HepG2 (cell line): ENCODE measurements around the gene CLDN15. TPM values are rescaled to one million over a fixed set of nuclear protein-coding genes. Genes with fewer than 3 reads are reported as not detected.

ENCODE experiments used
- AGO1 ChIP-seq: fragments of 200-400 bp; formaldehyde crosslinking; IDR thresholded peaks from 2 replicates; pipeline ENCODE4 v1.6.1; 2017; ENCODE audit warnings: mild to moderate bottlenecking, low read depth, low read length, moderate library complexity; ENCODE audit not compliant: poor library complexity, severe bottlenecking
- AHDC1 ChIP-seq: sonication (generic); formaldehyde crosslinking; IDR thresholded peaks from 2 replicates; pipeline ENCODE4 v1.5.1; 2020; ENCODE audit warnings: mild to moderate bottlenecking, missing genetic modification reagents, borderline replicate concordance
- HDAC6 ChIP-seq: fragments of 200-600 bp; sonication (generic); IDR thresholded peaks from 2 replicates; pipeline ENCODE4 v1.7.0; 2017; ENCODE audit warnings: mild to moderate bottlenecking, antibody characterized with exemption, low read length, low read depth
- MYNN ChIP-seq: sonication (generic); formaldehyde crosslinking; IDR thresholded peaks from 2 replicates; pipeline ENCODE4 v1.4.0; 2020; ENCODE audit warnings: mild to moderate bottlenecking, low read depth, missing genetic modification reagents
- RBM39 ChIP-seq: fragments of 200-400 bp; formaldehyde crosslinking; IDR thresholded peaks from one replicate; pipeline ENCODE4 v1.6.1; 2018; ENCODE audit warnings: antibody characterized with exemption, mild to moderate bottlenecking, low read depth, low read length; ENCODE audit not compliant: poor library complexity, severe bottlenecking
- TRIM24 ChIP-seq: sonication (generic); formaldehyde crosslinking; IDR thresholded peaks from 2 replicates; pipeline ENCODE4 v1.8.0; 2022; ENCODE audit warnings: mild to moderate bottlenecking, missing genetic modification reagents
- ZBTB40 ChIP-seq, 2 experiments: fragments of 450-650 bp in 1 of 2; sonication (generic) in 1 of 2; formaldehyde crosslinking in 1 of 2; IDR thresholded peaks; 2 replicates each; pipeline versions ENCODE4 v1.6.1 to v1.8.0; 2016 to 2022; ENCODE audit warnings: antibody characterized with exemption in 1 of 2, mild to moderate bottlenecking in 1 of 2, missing genetic modification reagents in 1 of 2
- ZNF333 ChIP-seq: sonication (generic); formaldehyde crosslinking; IDR thresholded peaks from 2 replicates; pipeline ENCODE4 v1.4.0; 2020; ENCODE audit warnings: mild to moderate bottlenecking, missing genetic modification reagents, borderline replicate concordance
- ZNF607 ChIP-seq: sonication (generic); formaldehyde crosslinking; IDR thresholded peaks from 2 replicates; pipeline ENCODE4 v1.5.1; 2020; ENCODE audit warnings: missing genetic modification reagents, mild to moderate bottlenecking, borderline replicate concordance
- polyA plus RNA-seq, 8 experiments: library from polyadenylated mRNA; depleted of rRNA in 3 of 8; stranded (reverse) in 7 of 8; unstranded in 1 of 8; fragments of >200 nt; fragmentation: Illumina TruSeq in 4 of 8; extraction: Trizol in 4 of 8; gene quantifications; 2 replicates each; pipeline versions ENCODE4 v1.2.1 to v1.2.3, GENCODE V29; 2011 to 2016; ENCODE audit warnings: low read depth in 4 of 8, missing spikeins in 1 of 8, mixed read lengths in 1 of 8; ENCODE audit not compliant: insufficient read depth in 1 of 8
- total RNA-seq, 5 experiments: library from RNA; depleted of rRNA; stranded (reverse); fragments of >200 nt; fragmentation: Illumina TruSeq; extraction: Trizol; gene quantifications; 2 replicates each; pipeline ENCODE4 v1.2.3, GENCODE V29; 2016; ENCODE audit warnings: low read depth in 1 of 5
- TF ChIP-seq, protein P1 (sequence below): sonication (generic); formaldehyde crosslinking; conservative IDR thresholded peaks from 2 replicates; pipeline ENCODE4 v1.8.0; 2022; ENCODE audit warnings: missing genetic modification reagents

CLDN15 gene
- total and polyA plus RNA-seq, 2 of the 13 experiments (the other 11 are each of a cell fraction or from before 2014, with no cell fraction given), result 7.1 to 17.8 TPM

GRCh38 chr7:101251871-101252659 is 14.5 kb upstream of the CLDN15 start (continued):
- no peak for TF ChIP-seq ZBTB40 (IDR thresholded peaks at IDR 0.05)
- TF ChIP-seq ZBTB40 (CRISPR knock-in tag; IDR thresholded peaks at IDR 0.05), result peak; percentile 54; the same call in 1 of the 2 replicates
- TF ChIP-seq MYNN (CRISPR knock-in tag), result no peak
- TF ChIP-seq TRIM24, result no peak
- TF ChIP-seq ZNF607 (CRISPR knock-in tag), result no peak
- TF ChIP-seq AHDC1 (CRISPR knock-in tag), result no peak
- TF ChIP-seq, protein P1, sequence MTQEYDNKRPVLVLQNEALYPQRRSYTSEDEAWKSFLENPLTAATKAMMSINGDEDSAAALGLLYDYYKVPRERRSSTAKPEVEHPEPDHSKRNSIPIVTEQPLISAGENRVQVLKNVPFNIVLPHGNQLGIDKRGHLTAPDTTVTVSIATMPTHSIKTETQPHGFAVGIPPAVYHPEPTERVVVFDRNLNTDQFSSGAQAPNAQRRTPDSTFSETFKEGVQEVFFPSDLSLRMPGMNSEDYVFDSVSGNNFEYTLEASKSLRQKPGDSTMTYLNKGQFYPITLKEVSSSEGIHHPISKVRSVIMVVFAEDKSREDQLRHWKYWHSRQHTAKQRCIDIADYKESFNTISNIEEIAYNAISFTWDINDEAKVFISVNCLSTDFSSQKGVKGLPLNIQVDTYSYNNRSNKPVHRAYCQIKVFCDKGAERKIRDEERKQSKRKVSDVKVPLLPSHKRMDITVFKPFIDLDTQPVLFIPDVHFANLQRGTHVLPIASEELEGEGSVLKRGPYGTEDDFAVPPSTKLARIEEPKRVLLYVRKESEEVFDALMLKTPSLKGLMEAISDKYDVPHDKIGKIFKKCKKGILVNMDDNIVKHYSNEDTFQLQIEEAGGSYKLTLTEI, result no peak
- no peak for TF ChIP-seq AGO1
- no peak for TF ChIP-seq ZNF333 (CRISPR knock-in tag)
- TF ChIP-seq RBM39, result no peak
- no peak for TF ChIP-seq HDAC6
